Measurements from ENCODE around the gene APH1A. TPM values are rescaled to one million over a fixed set of nuclear protein-coding genes. Genes with fewer than 3 reads are reported as not detected.

APH1A gene
- total RNA-seq, 1 experiment from 2014 or later = 156 TPM

DNA sequence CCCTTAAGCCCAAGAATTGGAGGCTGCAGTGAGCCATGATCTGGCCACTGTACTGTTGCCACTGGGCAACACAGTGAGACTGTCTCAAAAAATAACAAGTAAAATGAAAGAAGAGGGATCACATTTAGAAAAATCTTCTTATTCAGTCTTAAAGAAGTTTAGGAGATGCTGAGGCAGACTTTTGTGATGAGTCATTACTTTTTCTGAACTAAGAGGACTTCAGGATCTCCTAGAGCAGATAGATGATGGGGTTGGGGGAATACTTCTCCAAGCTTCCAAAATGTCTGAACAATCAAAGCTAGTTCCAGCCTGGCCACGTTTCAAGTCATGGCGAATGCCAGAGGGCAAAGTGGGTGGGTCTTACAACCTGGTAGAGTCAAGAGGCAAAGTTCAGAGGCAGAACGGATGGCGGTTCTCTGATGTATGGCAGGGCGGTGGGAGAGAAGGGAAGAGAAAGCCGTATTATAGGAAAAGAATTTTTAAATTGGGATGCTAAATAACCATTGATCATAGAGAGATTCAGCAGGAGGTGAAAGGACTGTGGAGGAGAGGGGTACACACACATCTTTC, 11.4 kb upstream of the APH1A start:
- Histone ChIP-seq H3K27me3 (no peaks in the 10 kb centered on the region), H3K36me3 (no peaks in the 10 kb centered on the region), H3K4me3 (no peak overlapping the region), H3K9me3 (no peaks in the 10 kb centered on the region)
- no peak for DNase-seq

- Histone ChIP-seq H3K27me3 (no peaks in the 10 kb centered on the region), H3K9me3 (no peaks in the 10 kb centered on the region), H3K36me3 (peaks cover 4% of the 10 kb centered on the region), H3K4me3 (no peak overlapping the region)
- no peak for DNase-seq
Measured at GRCh38 chr1:150273311-150273710, 4.5 kb upstream of the APH1A start.

DNA sequence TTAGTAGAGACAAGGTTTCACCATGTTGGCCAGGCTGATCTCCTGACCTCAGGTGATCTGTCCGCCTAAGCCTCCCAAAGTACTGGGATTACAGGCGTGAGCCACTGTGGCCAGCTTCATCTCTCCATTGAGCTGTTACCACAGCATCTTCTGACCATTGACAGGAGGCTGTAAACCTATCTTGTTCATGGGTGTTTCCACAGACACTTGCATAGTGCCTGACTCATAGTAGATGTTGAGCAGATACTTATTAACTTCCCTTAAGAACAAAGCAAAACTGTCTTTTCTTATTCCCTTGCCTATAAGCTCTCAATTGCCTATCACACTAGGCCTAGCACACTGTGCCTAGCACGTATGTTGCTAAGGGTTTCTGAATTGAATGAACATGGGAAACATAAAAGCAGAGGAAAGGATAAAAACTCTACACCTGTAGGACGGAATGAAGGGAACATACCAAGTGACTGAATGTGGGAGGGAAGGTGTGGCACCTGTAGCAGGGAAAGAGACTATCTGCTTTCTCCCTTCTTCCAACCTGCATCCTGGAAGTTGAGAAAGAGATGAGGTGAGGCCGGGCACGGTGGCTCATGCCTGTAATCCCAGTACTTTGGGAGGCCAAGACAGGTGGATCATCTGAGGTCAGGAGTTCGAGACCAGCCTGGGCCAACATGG, 2.6 kb upstream of the APH1A start:
- Histone ChIP-seq H3K4me3 (no peak overlapping the region), H3K36me3 (peaks cover 18% of the 10 kb centered on the region), H3K9me3 (no peaks in the 10 kb centered on the region), H3K27me3 (no peaks in the 10 kb centered on the region)
- no peak for DNase-seq

- peaks cover 34% of the 10 kb centered on the region for H3K36me3 ChIP-seq
- no peaks in the 10 kb centered on the region for H3K27me3 ChIP-seq
- H3K9me3 ChIP-seq = no peaks in the 10 kb centered on the region
- DNase-seq = no peak
- peak overlapping the region; percentile 97 for H3K4me3 ChIP-seq
Measured at GRCh38 chr1:150269451-150269850, 635 bp upstream of the APH1A start.

DNA sequence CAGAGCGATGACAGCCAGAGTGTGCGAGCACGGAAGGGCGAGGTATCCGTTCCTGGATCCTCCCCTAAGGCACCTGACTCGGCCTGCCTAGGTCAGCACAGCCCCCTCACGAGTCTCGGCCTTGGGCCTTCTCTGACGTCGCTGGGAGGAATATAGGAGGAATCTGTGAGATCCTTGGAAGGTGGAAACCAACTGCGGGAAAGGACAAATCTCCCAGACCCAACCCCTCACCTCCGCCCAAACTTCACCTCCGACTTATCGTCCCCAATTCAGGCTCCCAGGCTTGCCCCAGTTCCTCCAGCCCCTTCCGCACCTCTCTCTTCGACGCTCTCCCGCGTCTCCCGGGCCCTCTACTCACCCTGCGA, 494 bp downstream of the APH1A start:
- DNase-seq = peak; percentile 32

DNA sequence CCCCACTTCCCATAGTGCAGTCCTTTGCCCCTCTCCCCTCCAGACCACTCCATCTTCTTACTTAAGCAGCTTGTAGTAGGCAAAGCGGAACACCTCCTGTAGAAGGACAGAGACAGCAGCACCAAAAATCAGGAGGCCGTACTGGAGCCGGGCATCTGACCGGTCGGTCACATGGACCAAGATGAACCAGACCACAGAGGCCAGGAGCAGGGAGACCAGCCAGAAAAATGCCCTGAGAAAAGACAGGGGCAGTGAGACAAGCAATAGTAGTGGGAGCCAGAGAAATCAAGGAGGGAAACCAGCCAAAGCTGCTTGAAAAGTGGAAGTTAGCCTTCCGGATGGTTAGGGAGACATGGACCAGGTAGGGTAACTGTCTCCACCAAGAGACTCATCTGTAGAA, 920 bp downstream of the APH1A start:
- DNase-seq = no peak
- no peaks in the 10 kb centered on the region for H3K27me3 ChIP-seq

More for the DNA sequence above, 494 bp downstream of the APH1A start:
- H3K27me3 ChIP-seq = no peaks in the 10 kb centered on the region
- H3K36me3 ChIP-seq = peaks cover 36% of the 10 kb centered on the region
- H3K9me3 ChIP-seq = no peaks in the 10 kb centered on the region
- peak overlapping the region; percentile 97 for H3K4me3 ChIP-seq

DNA sequence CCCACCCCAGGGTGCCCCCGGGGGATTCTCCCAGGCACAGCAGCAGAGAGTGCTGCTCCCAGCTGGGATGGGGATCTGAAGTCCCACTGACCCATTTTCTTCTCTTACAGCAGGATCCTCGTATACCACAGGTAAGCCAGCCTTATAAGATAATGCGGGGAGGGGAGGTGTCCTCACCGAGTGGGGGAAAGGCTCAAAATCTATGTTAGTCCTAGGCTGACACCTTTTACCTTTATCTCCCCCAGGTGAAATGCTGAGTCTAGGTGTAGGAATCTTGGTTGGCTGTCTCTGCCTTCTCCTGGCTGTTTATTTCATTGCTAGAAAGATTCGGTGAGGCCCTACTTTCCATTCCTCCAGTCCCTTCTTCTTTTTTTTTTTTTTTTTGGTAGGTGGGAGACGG, 5.3 kb downstream of the APH1A start:
- H3K27me3 ChIP-seq = no peaks in the 10 kb centered on the region; the same call in 1 of the 2 replicates
- H3K4me3 ChIP-seq = no peak overlapping the region
- no peaks in the 10 kb centered on the region for H3K9me3 ChIP-seq
- H3K36me3 ChIP-seq = peaks cover 35% of the 10 kb centered on the region
- DNase-seq = no peak

More for the DNA sequence above, 920 bp downstream of the APH1A start:
- Histone ChIP-seq H3K4me3 (peak overlapping the region; percentile 97), H3K9me3 (no peaks in the 10 kb centered on the region), H3K36me3 (peaks cover 36% of the 10 kb centered on the region)

- H3K9me3 ChIP-seq = no peaks in the 10 kb centered on the region
- no peak for DNase-seq
- no peak overlapping the region for H3K4me3 ChIP-seq
- H3K27me3 ChIP-seq = no peaks in the 10 kb centered on the region; the same call in 1 of the 2 replicates
- H3K36me3 ChIP-seq = peaks cover 30% of the 10 kb centered on the region
Measured at GRCh38 chr1:150262388-150263320, 6.2 kb downstream of the APH1A start.

GRCh38 chr1:150261367-150261766, 7.4 kb downstream of the APH1A start:
- no peak for DNase-seq
- Histone ChIP-seq H3K4me3 (no peak overlapping the region), H3K9me3 (no peaks in the 10 kb centered on the region), H3K36me3 (peaks cover 18% of the 10 kb centered on the region), H3K27me3 (no peaks in the 10 kb centered on the region; the same call in 1 of the 2 replicates)

- Histone ChIP-seq H3K4me3 (no peak overlapping the region), H3K9me3 (no peaks in the 10 kb centered on the region), H3K36me3 (peaks cover 6% of the 10 kb centered on the region), H3K27me3 (no peaks in the 10 kb centered on the region; the same call in 1 of the 2 replicates)
- no peak for DNase-seq
Measured at GRCh38 chr1:150259758-150260669, 8.8 kb downstream of the APH1A start.

DNA sequence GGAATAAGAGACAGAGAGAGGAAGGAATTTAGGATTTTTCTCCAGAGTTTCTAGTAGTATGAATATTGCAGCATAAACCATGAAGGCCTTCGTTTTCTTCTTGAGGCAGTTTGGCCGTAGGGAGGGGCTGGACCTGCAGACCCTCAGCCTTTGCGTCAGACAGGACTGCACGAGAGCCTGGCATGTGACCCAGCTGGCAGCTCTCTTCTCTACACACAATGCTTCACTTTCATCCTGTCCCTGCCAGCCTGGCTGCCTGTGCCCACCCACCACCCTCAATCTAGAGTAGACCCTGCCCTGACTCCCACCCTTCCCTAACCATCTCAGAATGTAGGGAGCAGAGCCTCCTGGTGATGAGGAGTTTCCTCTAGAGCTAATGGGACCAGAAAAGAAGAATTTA, 9.6 kb downstream of the APH1A start:
- Histone ChIP-seq H3K4me3 (no peak overlapping the region), H3K27me3 (no peaks in the 10 kb centered on the region; the same call in 1 of the 2 replicates), H3K9me3 (no peaks in the 10 kb centered on the region), H3K36me3 (no peaks in the 10 kb centered on the region; the same call in 1 of the 2 replicates)
- no peak for DNase-seq

DNA sequence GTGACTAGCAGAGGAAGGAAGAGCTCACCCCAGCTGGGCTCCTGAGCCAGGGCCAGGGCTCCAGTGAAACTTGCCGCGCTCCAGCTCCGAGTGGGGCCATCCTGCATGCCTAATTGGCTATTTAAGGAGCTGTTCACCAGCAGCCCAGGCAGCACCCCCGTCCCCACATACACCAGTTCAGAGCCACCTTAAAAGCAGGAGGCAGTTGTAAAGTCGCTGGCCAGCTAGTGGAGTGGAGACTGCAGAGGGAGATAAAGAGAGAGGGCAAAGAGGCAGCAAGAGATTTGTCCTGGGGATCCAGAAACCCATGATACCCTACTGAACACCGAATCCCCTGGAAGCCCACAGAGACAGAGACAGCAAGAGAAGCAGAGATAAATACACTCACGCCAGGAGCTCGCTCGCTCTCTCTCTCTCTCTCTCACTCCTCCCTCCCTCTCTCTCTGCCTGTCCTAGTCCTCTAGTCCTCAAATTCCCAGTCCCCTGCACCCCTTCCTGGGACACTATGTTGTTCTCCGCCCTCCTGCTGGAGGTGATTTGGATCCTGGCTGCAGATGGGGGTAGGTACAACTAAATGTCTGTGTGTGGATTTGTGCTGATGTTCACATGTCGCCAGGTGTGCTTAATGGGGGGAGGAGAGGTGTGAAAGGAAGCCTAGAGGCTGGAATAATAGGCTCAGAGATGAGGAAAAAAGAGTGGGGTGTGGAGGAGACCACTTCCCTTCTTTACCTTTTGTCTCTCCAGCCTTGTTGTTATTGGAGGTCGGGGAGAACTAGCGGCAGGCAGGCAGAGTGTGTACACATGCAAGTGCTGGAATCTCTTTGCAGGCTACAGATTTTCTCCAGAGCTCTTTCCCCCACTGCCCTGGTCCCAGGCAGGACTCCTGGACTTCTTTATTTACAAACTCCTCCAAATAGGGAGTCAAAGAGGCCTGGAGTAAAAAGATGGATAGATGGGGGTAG, 10.9 kb downstream of the APH1A start, which contains the start of gene CA14:
Gene CA14, plus strand, starts transcription at position 151 of the 962 bp plus-strand sequence. Its CDS starts 355 bp downstream, at position 506.
- DNase-seq = no peak
- H3K27me3 ChIP-seq = no peaks in the 10 kb centered on the region; the same call in none of the 2 replicates
- H3K4me3 ChIP-seq = no peak within 1 kb of the TSS
- no peaks in the 10 kb centered on the region for H3K9me3 ChIP-seq
- H3K36me3 ChIP-seq = no peaks in the 10 kb centered on the region

- Histone ChIP-seq H3K27me3 (no peaks in the 10 kb centered on the region; the same call in none of the 2 replicates), H3K4me3 (no peak overlapping the region), H3K36me3 (no peaks in the 10 kb centered on the region), H3K9me3 (no peaks in the 10 kb centered on the region)
- no peak for DNase-seq
Measured at GRCh38 chr1:150256554-150257341, 12.1 kb downstream of the APH1A start.

- no peak for DNase-seq
- no peaks in the 10 kb centered on the region for H3K9me3 ChIP-seq
- no peaks in the 10 kb centered on the region for H3K36me3 ChIP-seq
Measured at GRCh38 chr1:150256198-150256553, 12.6 kb downstream of the APH1A start.

More at GRCh38 chr1:150256198-150256553, 12.6 kb downstream of the APH1A start:
- Histone ChIP-seq H3K4me3 (no peak overlapping the region), H3K27me3 (no peaks in the 10 kb centered on the region; the same call in none of the 2 replicates)

Data from MG63 (cell line).